ENCODE measurements around the gene SNAPC4.

- TF ChIP-seq CTCF (conservative IDR thresholded peaks at IDR 0.05; ENCODE audit: low read depth, low read length) (no peak), EZH2 (IDR thresholded peaks at IDR 0.05; ENCODE audit: borderline replicate concordance, low read depth, low read length, poor library complexity, severe bottlenecking) (no peak)
Measured at GRCh38 chr9:136393531-136393930, 6.4 kb downstream of the SNAPC4 start.

All from A673 (cell line).